ENCODE data around the gene VAV2. TPM values are rescaled to one million over a fixed set of nuclear protein-coding genes. Genes with fewer than 3 reads are reported as not detected.

The VAV2 gene
- total and polyA plus RNA-seq, 2 experiments from 2014 or later, result 10.8 to 15.3 TPM

DNA sequence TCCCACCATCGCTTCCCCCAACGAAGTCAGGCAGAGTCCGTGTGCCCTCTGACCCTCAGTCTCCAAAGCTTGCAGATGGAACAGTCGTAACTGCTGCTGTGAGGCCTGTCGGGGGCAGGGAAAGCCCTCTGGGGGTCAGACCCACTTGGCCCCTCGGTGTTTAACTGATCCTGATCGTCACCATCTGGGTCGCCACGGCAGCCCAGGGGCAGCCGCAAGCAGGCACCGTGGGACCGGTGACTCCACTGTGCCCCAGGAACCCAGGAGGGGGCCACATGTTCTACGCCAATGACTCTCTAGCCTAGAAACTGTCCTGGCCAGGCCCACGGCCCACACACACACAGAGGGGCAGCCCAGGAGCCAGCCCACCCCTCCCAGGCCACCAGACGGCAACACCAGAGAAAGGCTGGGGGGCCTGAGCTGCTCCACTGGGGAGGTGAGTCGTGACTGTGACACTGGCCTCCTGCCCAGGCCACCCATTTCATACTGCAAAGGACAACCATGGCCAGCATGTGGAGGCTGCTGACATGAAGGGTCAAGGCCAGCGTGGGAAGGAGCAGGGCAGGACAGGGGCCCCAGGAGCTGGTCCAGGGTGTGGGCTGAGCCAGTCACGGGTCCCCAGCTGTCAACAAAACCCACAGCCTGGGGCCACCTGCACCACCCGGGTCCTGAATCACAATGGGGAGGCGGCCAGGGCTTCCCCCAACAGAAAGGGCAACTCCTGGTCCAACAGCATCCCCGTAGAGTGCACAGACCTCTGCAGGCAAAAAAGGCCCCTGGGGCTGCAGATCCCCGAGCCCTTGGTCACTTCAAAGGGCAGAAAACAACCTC, 20.8 kb downstream of the VAV2 start:
- Histone ChIP-seq H3K36me3 (no peaks in the 10 kb centered on the region), H3K4me3 (no peak overlapping the region), H3K9me3 (ENCODE audit: low read depth) (no peaks in the 10 kb centered on the region), H3K27me3 (no peaks in the 10 kb centered on the region), H3K4me1 (ENCODE audit: low read depth) (peaks cover 9% of the 10 kb centered on the region), H3K27ac (no peak overlapping the region)
- TF ChIP-seq, protein P1, sequence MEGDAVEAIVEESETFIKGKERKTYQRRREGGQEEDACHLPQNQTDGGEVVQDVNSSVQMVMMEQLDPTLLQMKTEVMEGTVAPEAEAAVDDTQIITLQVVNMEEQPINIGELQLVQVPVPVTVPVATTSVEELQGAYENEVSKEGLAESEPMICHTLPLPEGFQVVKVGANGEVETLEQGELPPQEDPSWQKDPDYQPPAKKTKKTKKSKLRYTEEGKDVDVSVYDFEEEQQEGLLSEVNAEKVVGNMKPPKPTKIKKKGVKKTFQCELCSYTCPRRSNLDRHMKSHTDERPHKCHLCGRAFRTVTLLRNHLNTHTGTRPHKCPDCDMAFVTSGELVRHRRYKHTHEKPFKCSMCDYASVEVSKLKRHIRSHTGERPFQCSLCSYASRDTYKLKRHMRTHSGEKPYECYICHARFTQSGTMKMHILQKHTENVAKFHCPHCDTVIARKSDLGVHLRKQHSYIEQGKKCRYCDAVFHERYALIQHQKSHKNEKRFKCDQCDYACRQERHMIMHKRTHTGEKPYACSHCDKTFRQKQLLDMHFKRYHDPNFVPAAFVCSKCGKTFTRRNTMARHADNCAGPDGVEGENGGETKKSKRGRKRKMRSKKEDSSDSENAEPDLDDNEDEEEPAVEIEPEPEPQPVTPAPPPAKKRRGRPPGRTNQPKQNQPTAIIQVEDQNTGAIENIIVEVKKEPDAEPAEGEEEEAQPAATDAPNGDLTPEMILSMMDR (IDR thresholded peaks at IDR 0.05; ENCODE audit: low read depth, low read length), result no peak
- DNase-seq (ENCODE audit: low read depth in 1 of 2, low spot score in 1 of 2), result no peak

DNA sequence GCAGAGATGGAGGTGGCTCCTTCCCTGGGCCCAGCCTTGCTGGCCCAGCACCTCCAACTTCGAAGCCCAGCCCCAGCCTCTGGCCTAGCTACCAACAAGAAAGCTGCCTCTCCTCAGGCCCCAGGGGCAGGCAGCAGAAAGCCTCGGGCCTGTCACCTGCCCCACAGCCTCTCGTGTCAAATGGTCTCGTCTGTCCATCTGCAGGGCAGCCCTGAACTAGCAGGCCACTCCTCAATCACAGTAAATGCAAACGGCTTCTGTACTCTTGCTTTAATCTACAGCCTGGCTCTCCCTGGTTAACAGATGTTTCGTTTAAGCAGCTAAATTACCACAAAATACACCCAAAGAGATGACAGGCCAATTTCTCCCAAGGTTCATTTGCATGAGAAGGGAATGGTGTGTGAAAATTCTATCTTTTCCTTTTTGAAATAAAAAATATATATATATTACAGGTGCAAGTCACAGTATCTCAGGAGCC, 21.5 kb downstream of the VAV2 start:
- H3K36me3 ChIP-seq, result no peaks in the 10 kb centered on the region
- TF ChIP-seq, protein P1 (IDR thresholded peaks at IDR 0.05; ENCODE audit: low read depth, low read length), result no peak
- no peaks in the 10 kb centered on the region for H3K27me3 ChIP-seq
- no peak overlapping the region for H3K4me3 ChIP-seq
- H3K4me1 ChIP-seq (ENCODE audit: low read depth), result peaks cover 9% of the 10 kb centered on the region
- no peaks in the 10 kb centered on the region for H3K9me3 ChIP-seq (ENCODE audit: low read depth)
- no peak for DNase-seq (ENCODE audit: low read depth in 1 of 2, low spot score in 1 of 2)
- H3K27ac ChIP-seq, result no peak overlapping the region

- TF ChIP-seq, protein P1 (IDR thresholded peaks at IDR 0.05; ENCODE audit: low read depth, low read length), result no peak
- no peaks in the 10 kb centered on the region for H3K36me3 ChIP-seq
- no peaks in the 10 kb centered on the region for H3K9me3 ChIP-seq (ENCODE audit: low read depth)
- no peak overlapping the region for H3K27ac ChIP-seq
- H3K4me3 ChIP-seq, result no peak overlapping the region
- peaks cover 9% of the 10 kb centered on the region for H3K4me1 ChIP-seq (ENCODE audit: low read depth)
- no peak for DNase-seq (ENCODE audit: low read depth in 1 of 2, low spot score in 1 of 2)
- H3K27me3 ChIP-seq, result no peaks in the 10 kb centered on the region
Observed at GRCh38 chr9:133969681-133970580, 22.2 kb downstream of the VAV2 start.

DNA sequence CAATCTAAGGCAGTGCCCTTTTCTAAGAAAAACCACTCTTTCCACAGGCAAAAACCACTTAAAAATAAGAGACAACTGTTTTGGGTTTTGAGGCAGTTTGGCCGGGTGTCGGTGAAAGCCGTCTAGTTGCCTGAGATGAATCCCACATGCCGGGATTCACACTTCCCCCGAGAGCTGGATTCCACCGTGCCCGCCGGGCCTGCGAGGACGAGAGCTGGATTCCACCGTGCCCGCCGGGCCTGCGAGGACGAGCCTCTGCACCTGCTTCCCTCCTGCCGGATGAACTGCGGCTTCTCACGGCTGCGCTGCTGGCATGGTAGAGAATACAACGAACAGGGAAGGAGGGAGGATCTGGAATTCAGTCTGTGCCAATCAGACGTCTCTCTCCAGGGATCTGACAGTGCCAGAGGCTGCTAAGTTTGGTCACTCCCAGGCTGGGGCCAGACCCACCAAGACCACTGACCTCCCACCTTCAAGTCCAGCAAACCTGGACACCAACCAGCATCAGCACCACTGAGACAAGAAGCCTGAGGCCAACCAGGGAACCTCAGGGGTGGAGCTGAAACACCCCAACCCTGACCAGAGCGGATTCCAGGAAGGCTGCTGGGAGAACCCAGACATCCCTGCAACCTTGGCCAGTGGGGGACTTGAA, 23.0 kb downstream of the VAV2 start:
- Histone ChIP-seq H3K4me1 (ENCODE audit: low read depth) (peaks cover 9% of the 10 kb centered on the region), H3K36me3 (no peaks in the 10 kb centered on the region), H3K27ac (no peak overlapping the region), H3K9me3 (ENCODE audit: low read depth) (no peaks in the 10 kb centered on the region), H3K4me3 (no peak overlapping the region), H3K27me3 (no peaks in the 10 kb centered on the region)
- DNase-seq (ENCODE audit: low read depth in 1 of 2, low spot score in 1 of 2), result no peak
- TF ChIP-seq, protein P1 (IDR thresholded peaks at IDR 0.05; ENCODE audit: low read depth, low read length), result no peak

DNA sequence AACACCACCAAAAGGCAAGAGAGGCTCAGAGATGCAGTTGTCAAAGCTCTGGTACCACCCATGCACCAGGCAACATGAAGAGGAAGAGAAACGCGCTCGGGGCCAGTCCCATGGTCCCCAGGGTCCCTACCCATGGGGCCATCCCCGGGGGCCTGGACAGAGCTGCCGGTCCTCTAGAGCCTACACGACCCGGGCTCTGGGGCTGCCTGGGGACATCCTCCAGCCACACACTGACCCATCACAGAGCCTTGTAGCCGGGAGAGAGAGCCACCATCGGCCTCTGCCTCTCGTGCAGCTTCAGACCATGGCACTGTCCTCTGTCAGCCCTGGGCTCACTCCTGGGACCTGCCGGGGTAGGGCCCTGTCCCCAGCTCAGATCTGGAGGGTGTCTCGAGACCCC, 23.7 kb downstream of the VAV2 start:
- Histone ChIP-seq H3K36me3 (no peaks in the 10 kb centered on the region), H3K27me3 (no peaks in the 10 kb centered on the region), H3K4me1 (ENCODE audit: low read depth) (peaks cover 9% of the 10 kb centered on the region), H3K9me3 (ENCODE audit: low read depth) (no peaks in the 10 kb centered on the region), H3K4me3 (no peak overlapping the region), H3K27ac (no peak overlapping the region)
- DNase-seq (ENCODE audit: low read depth in 1 of 2, low spot score in 1 of 2), result no peak
- TF ChIP-seq, protein P1 (IDR thresholded peaks at IDR 0.05; ENCODE audit: low read depth, low read length), result no peak

Data from cardiac muscle cell (in vitro differentiated cells and primary cell).